GM18498 (cell line): ENCODE results near the gene WDR7.

Experiments
- ATAC-seq: cut with Tn5 transposase; IDR thresholded peaks from one replicate; pipeline ENCODE4 v1.9.1; 2021; ENCODE audit warnings: mild to moderate bottlenecking, moderate library complexity; ENCODE audit not compliant: unreplicated experiment

The WDR7 gene

GRCh38 chr18:56984731-56985130 lies 333.6 kb downstream of the WDR7 start:
- ATAC-seq, result no peak

GRCh38 chr18:56986829-56987228 lies 335.7 kb downstream of the WDR7 start:
- no peak for ATAC-seq

- ATAC-seq, result no peak
Measured at GRCh38 chr18:56987236-56987635, 336.1 kb downstream of the WDR7 start.

GRCh38 chr18:56988022-56988421 lies 336.9 kb downstream of the WDR7 start:
- ATAC-seq, result no peak

- no peak for ATAC-seq
Measured at GRCh38 chr18:56990678-56991077, 339.5 kb downstream of the WDR7 start.

GRCh38 chr18:56992777-56993176 lies 341.6 kb downstream of the WDR7 start:
- no peak for ATAC-seq

GRCh38 chr18:56995579-56996188 lies 344.5 kb downstream of the WDR7 start:
- ATAC-seq, result no peak

GRCh38 chr18:56997200-56997599 lies 346.0 kb downstream of the WDR7 start:
- ATAC-seq, result no peak

GRCh38 chr18:56999823-57000222 lies 348.7 kb downstream of the WDR7 start:
- ATAC-seq, result no peak

GRCh38 chr18:57002627-57003026 lies 351.5 kb downstream of the WDR7 start:
- no peak for ATAC-seq

- ATAC-seq, result no peak
Measured at GRCh38 chr18:57003342-57003741, 352.2 kb downstream of the WDR7 start.

GRCh38 chr18:57004366-57005121 lies 353.4 kb downstream of the WDR7 start:
- ATAC-seq, result peak; percentile 94

- ATAC-seq, result no peak
Measured at GRCh38 chr18:57008001-57008686, 357.0 kb downstream of the WDR7 start.

- ATAC-seq, result no peak
Measured at GRCh38 chr18:57009844-57010243, 358.7 kb downstream of the WDR7 start.

- ATAC-seq, result no peak
Measured at GRCh38 chr18:57014772-57015413, 363.7 kb downstream of the WDR7 start.

- ATAC-seq, result no peak
Measured at GRCh38 chr18:57015451-57015850, 364.3 kb downstream of the WDR7 start.

- ATAC-seq, result no peak
Measured at GRCh38 chr18:57018845-57019244, 367.7 kb downstream of the WDR7 start.

GRCh38 chr18:57022716-57023115 lies 371.6 kb downstream of the WDR7 start:
- no peak for ATAC-seq

GRCh38 chr18:57023275-57023882 lies 372.2 kb downstream of the WDR7 start:
- ATAC-seq, result peak; percentile 52

- no peak for ATAC-seq
Measured at GRCh38 chr18:57025540-57025939, 374.4 kb downstream of the WDR7 start.

- ATAC-seq, result no peak
Measured at GRCh38 chr18:57026316-57026715, 375.2 kb downstream of the WDR7 start.
